Measurements from ENCODE around the gene IL2RA.
A peak's percentile ranks its signal among the peaks of the same experiment; 100 is the strongest.

Gene IL2RA

DNA sequence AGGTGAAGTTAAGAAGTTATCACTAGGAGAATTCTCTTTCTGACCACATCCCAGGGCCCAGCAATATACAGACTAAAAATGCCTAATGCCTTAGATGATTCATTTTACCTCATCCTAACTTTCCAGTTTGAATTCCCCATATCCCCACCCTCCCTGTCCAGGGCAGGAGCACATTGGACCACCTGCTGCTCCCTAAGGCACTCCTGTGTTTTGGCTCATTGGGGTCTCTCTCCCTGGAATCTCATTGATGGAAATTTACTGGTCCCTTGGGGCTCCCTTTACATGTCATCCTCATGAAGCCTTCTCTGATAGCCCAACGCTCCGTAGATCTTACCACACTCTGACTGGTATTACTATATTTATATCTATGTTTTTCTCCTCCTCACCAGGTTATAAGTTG is 2.7 kb downstream of the IL2RA start:
- DNase-seq: no peak

DNA sequence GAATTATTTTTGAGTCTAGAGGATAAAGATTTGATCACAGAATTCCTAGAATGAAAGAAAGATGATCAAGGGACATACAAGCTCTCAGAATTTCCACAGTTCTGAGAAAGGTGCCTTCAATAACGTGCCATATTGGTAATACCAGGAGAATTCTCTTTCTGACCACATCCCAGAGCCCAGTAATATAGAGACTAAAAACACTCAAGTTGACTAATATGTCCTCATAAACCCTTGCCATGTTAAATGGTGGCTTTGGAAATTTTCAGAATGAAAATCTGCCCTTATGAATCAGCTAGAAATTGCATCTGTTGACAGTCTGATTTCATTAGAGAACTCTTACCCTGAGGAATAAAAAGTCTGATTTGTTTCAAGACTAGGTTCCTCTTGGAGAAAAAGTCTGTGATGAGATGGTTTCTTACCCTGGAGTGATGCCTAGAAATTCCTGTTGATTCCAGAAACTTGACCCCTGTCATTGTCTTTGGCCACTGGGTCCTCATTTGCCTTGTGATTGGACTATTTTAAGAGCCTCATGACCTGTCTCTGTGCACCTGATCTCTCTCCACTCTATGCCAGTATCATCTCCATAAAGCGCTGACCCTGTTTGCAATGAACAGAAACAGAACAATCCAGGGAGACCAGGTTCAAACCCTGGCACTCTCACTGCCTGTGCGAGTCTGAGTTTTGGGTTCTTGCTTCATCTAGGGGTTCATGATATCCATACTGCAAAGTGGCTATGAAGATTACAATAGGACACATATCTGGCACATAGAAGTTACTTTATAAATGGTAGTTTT is 3.3 kb downstream of the IL2RA start:
- no peak for DNase-seq

DNA sequence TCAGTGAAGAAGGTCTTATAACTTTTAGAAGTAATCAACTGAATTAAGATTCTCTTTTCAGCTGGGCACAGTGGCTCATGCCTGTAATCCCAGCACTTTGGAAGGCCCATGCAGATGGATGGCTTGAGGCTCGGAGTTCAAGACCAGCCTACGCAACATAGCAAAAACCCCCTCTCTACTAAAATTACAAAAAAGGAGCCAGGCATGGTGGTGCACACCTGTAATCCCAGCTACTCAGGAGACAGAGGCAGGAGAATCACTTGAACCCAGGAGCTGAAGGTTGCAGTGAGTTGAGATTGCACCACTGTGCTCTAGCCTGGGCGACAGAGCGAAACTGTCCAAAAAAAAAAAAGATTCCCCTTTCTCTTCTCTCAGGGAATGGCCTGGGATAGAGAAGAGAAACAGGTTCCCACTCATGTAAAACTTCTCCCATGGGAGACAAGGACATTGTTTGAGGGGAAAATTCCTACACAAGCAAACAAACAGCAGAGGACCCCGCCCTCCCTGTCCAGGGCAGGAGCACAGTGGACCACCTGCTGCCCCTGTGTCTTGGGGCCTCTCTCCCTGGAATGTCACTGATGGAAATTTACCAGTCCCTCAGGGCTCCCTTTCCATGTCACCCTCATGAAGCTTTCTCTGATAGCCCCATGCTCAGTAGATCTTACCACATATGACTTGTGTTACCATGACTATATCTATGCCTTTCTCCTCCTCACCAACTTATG is 5.6 kb downstream of the IL2RA start:
- DNase-seq: no peak

DNA sequence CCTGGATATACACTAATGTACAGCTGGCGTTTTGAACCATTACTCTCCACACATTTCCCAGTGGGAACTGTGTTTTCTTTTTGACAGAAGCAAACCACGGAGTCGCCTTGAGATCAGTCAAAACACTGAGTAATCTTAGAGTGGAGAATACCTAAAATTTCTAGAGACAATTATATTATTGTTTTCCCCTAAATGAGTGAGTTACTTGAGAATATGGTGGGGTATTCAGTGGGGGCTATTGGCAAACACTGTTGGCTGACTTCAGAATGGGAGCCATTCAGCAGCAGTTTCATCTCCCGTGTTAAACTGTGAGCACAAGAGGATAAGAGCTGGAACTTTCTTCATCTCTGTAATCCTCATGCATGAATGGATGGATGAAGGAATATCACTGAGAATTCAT is 6.2 kb downstream of the IL2RA start:
- no peak for DNase-seq

DNA sequence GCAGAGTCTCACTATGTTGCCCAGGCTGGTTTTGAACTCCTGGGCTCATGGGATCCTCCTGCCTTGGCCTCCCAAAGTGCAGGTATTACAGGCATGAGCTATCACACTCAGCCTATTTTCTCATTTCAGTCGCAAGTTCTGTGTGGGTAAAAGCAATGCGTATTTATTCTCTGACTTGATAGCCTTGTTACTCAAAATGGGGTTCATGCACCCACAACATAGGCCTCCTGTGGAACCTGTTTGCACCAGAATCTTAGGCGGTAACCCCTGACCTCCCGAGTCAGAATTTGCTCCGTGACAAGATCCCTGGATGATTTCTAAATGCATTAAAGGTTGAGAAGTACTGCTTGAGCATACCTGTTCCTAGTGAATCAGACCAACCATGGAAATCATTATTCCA is 7.3 kb downstream of the IL2RA start:
- no peak for DNase-seq

DNA sequence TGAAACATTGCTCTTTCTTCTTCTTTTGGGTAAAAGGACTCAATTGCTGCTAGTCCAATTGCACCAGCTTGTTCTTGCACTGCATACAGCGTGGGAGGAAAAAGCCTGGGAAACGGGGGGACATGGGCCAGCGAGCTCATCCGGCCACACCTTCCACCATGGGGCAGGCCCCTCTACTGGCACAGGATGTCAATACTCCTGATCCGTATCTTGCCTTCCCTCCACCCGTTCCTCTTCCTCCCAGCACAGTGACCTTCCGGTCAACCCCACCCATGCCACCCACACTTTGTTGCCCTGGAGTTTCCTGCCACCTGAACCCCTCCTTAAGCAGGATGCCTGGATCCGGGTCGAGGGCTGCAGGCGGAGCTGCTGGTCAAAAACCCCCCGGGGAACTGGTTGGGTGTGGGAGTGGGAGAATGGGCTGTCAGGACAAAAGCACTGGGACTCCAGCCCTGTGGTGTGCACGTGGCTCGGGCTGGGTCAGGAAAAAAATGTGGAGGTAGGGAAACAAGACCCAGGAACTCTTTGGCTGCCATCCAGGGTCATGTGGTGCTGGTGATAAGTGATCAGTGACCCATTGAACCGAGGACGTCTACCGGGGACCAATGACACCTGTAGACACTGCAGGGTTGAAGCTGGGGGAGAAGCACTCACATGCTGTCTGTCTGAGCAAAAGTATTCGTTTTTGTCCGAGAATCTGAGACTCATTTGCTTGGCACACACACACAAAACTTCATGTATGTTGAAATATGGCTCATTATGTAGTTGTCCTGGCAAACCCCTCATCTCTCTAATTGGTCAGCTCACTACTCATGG is 8.1 kb downstream of the IL2RA start:
- no peak for DNase-seq

DNA sequence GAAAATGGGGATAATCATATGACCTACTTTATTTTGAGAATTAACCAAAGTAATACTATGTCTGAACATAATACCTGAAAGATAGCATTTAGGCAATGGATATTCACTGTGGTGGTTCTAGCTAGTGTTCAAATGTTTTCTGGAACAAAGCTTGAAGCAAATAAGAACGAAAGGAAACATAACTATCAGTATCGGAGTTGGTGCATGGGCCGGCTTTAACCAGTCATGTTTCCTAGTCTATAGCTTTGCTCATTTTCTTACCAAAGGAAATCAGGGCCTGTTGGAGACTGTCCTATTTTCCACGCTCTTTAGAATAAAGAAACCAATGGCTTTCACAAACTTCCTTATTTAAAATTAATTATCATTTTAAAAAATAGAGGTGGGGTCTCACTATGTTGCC is 8.9 kb downstream of the IL2RA start:
- DNase-seq: no peak

DNA sequence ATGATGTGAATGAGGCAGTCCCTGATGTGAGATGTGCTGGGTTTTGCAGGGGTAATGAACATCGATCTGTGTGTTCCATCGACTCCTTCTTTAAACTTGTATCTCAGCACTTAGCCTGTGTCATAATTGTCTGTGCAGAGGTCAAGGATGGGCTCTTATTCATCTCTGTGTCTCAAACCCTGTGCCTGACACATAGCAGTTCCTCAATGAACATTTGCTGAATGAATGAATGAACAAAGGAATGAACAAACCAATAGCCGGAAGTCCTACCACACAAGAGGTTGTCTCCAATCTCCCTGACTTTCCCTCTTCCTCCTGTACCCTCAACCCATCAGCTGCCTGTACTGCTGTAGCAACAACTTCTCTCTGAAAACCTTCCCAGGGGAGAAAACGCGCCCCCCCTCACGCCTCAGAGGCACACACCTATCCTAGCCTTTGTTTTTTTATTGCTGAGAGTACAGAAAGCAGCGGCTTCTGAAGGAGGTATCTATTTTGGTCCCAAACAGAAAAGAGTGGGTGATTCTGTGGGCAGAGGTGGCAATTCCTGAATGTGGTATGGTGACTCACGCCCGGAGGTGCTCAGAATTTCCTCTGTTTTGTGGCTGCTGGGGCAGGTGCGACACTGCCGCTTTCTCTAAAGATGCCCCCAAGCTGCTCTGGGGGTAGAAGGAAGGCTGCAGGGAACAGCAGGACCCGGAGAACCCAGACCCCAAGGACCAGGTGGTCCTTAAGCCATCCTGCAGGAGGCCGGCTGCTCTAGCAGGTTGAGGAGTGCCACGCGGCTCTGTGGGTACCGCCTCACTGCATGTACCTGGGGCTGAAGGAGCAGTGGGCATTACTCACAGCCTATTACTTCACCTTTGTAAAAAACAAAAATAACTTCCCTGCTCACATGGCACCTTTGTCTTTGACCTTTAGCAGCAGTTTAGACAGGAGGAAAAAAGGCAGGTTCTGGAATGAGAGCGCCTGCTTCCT is 9.6 kb downstream of the IL2RA start:
- DNase-seq: peak in 3 of 56 donors; percentile 16 to 32 (median 22)

DNA sequence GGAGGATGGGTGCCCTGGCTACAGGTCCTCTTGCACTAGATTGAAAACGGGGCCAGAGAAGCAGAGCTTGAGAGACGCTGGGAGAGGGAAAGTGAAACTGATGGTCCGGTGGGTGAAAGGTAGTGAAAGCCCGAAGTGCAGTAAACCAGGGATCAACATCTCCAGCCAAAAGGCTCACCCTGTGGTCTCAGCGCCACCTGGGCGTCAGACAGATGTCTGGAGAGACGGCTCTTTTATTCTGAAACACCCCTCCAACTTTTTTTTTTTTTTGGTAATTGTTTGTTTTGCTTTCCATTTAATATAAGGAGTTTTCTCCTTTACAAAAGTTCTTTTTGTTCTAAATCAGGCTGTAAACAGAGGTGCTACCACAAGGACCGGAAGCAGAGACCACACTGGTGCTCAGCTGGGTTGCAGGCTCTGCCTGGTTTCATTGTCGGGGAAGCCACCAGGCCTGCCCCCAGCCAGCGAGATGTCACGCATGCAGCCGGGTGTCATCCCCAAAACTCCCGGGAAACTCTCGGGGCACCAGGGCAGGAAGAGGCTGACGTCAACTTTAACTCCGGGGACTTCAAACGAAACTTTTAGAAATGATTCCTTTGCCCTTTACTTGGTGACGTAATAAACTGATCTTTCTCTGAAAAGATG is 11.2 kb downstream of the IL2RA start:
- DNase-seq: peak in 2 of 56 donors; percentile 11 to 20

DNA sequence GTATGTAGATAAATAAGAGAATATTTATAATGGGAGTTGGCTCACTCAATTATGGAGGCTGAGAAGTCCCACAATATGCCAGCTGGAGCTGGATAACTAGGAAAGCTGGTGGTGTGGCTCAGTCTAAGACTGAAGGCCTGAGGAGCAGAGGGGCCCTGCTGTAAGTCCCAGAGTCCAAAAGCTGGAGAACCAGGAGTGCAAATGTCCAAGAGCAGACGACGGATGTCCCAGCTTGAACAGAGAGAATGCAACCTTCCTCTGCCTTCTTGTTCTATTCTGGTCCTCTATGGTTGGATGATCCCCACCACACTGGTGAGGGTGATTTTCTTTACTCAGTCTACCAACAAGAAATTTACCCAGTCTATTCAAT is 13.2 kb downstream of the IL2RA start:
- no peak for DNase-seq

DNA sequence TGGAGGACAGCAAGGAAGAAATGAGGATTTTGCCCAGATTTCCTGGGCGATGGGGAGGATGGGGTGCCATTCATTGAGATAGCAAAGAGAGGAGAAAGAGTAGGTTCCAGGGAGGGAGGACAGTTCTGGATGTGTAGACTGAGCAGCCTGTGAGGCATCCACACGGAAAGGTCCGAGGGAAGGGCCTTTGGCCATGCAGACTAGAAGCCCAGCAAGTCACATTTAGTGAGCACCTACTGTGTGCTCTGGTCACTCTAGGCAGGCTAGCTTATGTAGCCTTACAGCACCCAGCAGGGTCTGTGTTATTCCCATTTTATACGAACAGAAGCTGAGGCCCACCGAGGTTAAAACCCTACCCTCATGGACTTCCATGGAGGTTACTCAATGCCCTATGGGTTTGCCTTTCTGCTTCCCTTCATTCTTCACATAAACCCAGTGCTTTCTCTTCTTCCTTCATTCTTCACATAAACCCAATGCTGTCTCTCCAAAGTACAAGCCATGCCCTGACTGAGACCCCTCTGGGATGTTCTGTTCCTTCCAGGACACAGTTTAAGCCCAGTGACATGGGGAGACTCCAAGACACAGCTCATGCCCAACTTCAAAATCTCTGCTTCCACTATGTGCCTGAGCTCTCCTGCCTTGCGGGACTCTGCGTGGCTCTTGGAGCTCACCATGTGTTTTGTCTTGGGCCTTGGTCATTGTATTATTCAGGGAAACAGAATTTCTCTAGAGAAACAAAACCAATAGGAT is 13.7 kb downstream of the IL2RA start:
- no peak for DNase-seq

DNA sequence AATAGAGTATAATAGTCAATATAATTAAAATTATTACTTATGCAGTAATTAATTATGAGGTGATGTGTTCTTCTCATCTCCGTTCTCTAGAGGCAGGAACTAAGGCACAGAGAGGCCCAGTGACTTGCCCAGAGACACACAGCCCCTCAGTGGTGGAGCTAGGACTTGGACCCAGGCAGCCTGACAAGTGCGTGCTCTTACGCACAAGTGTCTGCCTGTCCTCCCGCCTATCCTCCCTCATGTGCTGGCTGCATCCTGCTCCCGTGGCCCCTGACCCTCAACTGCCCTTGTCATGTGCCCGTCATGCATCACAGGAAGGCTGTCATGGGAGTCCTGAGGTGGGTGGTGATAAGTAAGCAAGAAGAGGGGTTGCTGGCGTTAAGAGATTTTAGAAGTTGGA is 14.3 kb downstream of the IL2RA start:
- no peak for DNase-seq

DNA sequence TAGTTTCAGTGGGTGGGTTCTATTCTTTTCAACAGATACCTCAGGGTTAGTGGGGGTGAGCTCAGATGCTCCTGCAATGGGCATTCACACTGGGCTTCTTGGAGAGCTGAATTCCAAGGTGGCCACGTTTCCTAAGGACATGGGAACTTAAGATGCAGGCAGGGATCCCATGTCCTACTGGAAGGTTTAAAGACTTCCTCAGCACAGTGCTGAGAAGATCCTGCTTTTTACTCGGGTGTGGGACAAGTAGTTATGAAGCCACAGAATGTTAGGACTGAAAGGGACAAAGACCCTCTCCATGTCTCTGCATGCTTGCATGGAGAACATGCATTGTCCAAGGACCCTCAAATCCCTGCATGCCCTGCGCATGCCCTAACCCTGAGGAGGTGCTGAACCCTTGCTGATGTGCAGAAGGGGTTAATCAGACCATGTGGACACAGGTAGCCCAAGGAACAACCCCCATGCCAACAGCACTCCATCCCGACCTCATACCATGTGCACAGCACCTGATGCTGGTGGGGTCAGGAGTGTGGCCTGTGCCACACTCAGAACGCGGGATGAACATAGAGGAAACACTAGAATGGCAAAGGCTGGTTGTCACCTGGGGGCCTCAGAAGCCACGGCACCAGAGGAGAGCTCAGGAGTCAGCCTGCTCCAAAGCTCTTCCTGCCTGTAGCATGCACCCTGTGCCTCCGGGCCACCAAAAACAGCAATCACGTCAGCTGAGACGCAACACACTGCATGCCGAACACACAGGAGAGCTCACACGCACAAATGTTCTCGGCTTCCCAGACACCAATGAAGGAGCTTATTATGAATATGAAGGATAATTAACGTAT is 15.2 kb downstream of the IL2RA start:
- no peak for DNase-seq

DNA sequence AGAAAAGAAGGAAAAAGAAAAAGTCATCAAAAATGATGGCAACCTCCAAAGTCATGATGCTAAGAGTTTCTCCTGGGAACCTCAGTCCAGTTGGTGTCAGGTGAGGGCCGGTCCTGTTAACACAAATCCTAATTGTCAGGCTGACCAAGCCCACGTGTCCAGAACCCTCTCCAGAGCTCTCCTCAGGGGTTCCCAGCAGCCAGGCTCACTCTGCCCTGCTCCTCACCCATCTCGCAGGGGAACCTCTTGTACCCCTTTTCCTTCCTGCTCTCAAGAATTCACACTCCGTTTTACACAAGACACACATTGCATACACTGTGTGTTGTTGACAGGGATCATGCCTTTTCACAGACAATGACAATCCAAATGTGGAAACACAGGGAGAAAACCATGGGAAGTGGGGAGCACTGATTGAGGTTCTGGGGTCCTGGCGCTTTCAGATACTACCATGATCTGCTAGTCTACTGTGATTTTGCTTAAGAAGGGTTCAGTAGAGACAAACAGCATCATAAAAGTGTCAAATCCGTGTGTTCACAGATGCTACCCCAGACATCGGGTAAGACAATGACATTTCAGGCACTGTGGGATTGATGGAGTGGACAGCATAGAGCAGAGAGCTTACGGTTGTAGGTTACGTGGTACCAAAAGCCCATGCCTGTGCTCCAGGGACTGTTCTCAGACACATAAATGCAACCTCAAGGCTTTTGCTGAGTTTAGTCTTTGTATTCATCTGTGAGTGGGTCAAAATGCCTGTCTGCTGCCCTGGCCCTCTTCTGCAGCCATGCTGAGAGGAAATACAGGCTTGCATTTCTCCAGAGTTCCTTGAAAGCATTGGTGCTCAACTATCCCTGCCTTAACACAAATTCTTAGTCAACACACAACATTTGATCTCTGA is 16.0 kb downstream of the IL2RA start:
- DNase-seq: no peak

DNA sequence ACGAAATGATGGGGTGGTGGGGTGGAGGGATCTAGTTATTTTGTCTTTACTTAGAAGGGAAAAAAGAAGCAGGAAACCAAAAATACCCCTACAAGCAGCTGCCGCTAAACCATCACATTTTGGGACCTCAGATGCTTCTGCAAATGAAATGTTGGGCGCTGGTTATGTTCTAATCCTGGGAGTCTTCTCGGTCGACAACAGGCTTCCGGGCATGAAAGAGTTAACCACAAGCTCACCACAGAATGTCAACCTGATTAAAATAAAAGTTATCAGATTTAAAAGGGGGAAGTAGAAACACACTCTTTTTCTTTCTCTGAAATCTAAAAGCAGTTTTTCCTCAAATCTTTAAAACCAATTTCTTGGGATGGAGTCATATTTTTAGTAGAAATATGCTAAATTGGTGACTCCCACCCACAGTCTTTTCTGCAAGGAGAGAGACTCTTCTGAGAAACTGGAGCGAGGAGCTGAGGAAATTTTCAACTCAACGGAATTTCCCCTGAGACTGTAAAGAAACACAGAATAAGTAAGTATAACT is 16.8 kb downstream of the IL2RA start:
- no peak for DNase-seq

DNA sequence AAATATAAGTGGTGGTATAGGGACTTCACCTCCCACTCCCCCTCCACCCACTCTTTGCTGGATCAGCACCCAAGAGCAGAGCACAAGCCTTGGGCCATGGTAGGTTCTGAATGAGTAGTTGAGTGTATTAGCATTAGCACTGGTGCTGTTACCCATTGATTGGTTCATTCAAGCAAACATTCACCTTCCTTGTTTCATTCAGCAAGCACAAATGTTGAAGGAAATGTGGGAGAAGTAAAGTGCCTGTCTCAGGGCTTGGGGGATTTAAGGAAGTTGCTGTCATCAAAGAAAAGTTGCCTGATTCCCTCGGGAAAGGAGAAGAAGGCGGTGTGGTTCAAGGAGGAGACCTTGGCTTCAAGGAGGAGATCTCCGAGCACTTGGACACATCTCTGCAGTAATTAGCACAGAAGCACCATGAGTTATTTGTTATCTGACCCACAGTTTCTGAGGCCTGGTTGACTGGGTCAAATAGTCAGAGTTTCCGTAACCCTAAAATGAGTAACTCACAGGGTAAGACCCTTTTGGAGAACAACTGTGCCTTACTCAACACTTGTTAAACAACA is 17.3 kb downstream of the IL2RA start:
- no peak for DNase-seq

DNA sequence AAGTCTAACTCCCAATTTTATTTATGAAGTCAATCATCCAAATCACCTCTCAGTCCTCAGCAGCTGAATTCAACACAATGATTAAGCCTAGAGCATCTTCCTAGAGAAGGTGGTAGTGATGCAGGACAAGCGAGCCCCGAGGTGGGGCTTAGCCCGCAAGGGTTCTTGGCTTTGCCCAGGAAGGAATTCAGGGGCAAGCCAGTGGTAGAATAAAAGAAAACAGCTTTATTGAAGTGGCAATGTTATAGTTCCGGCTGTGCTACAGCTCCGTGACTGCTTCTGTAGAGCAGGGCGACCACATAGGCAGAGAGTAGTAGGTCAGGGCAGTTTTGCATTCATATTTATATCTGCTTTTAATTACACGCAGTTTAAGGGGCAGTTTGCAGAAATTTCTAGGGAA is 18.1 kb downstream of the IL2RA start:
- no peak for DNase-seq
